HL-60 (cell line): ENCODE data around the gene RAB1B.

Experiments
- POLR2AphosphoS5 ChIP-seq: IDR thresholded peaks from 2 replicates; pipeline ENCODE4 v1.6.1; 2012; ENCODE audit warnings: low read depth
- REST ChIP-seq: IDR thresholded peaks from 2 replicates; pipeline ENCODE4 v1.6.1; 2012; ENCODE audit warnings: low read depth; ENCODE audit not compliant: insufficient replicate concordance
- TF ChIP-seq, protein P1 (sequence below): IDR thresholded peaks from one replicate; pipeline ENCODE4 v1.5.1; 2011; ENCODE audit warnings: low read length, control low read depth, inconsistent platforms; ENCODE audit not compliant: insufficient read depth

- TF ChIP-seq REST (no peak), POLR2AphosphoS5 (no peak)
- TF ChIP-seq, protein P1, sequence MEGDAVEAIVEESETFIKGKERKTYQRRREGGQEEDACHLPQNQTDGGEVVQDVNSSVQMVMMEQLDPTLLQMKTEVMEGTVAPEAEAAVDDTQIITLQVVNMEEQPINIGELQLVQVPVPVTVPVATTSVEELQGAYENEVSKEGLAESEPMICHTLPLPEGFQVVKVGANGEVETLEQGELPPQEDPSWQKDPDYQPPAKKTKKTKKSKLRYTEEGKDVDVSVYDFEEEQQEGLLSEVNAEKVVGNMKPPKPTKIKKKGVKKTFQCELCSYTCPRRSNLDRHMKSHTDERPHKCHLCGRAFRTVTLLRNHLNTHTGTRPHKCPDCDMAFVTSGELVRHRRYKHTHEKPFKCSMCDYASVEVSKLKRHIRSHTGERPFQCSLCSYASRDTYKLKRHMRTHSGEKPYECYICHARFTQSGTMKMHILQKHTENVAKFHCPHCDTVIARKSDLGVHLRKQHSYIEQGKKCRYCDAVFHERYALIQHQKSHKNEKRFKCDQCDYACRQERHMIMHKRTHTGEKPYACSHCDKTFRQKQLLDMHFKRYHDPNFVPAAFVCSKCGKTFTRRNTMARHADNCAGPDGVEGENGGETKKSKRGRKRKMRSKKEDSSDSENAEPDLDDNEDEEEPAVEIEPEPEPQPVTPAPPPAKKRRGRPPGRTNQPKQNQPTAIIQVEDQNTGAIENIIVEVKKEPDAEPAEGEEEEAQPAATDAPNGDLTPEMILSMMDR = no peak
Measured at GRCh38 chr11:66279092-66279734, 10.8 kb downstream of the RAB1B start.
